ENCODE data around the gene NDRG2.
"Not testable (repeated sequence)": the region's sequence is repeated elsewhere in the genome, so short reads cannot be mapped to it uniquely, and the experiment has no call there.

NDRG2 gene

GRCh38 chr14:21033133-21033698 lies 8.4 kb upstream of the NDRG2 start:
- DNase-seq: no peak

GRCh38 chr14:21032326-21033132 lies 7.7 kb upstream of the NDRG2 start:
- DNase-seq: no peak

- DNase-seq: no peak
Observed at GRCh38 chr14:21030531-21030930, 5.7 kb upstream of the NDRG2 start.

- no peak for DNase-seq
Observed at GRCh38 chr14:21029917-21030316, 5.1 kb upstream of the NDRG2 start, which contains the start of gene TPPP2. TSS of gene TPPP2 (plus strand) at chr14:21030217. CDS start at chr14:21030582, 365 bp downstream.

- DNase-seq: peak; percentile 34
Observed at GRCh38 chr14:21026988-21027315, 2.1 kb upstream of the NDRG2 start.

GRCh38 chr14:21026274-21026987 lies 1.6 kb upstream of the NDRG2 start:
- no peak for DNase-seq

GRCh38 chr14:21025371-21026273 lies 761 bp upstream of the NDRG2 start:
- DNase-seq: no peak

GRCh38 chr14:21023817-21024584 lies 860 bp downstream of the NDRG2 start:
- no peak for DNase-seq

GRCh38 chr14:21023174-21023573 lies 1.7 kb downstream of the NDRG2 start:
- DNase-seq: no peak

GRCh38 chr14:21022686-21023085 lies 2.2 kb downstream of the NDRG2 start:
- no peak for DNase-seq

- DNase-seq: no peak
Observed at GRCh38 chr14:21020977-21021545, 3.8 kb downstream of the NDRG2 start.

GRCh38 chr14:21019366-21019765 lies 5.5 kb downstream of the NDRG2 start:
- DNase-seq: no peak

- no peak for DNase-seq
Observed at GRCh38 chr14:21018781-21019180, 6.1 kb downstream of the NDRG2 start.

- DNase-seq: no peak
Observed at GRCh38 chr14:21018286-21018685, 6.6 kb downstream of the NDRG2 start.

GRCh38 chr14:21017528-21018245 lies 7.2 kb downstream of the NDRG2 start:
- DNase-seq: no peak

GRCh38 chr14:21016413-21017190 lies 8.3 kb downstream of the NDRG2 start:
- peak; percentile 25 for DNase-seq

GRCh38 chr14:21015312-21015711 lies 9.5 kb downstream of the NDRG2 start:
- no peak for DNase-seq

- peak; percentile 90 for DNase-seq
Observed at GRCh38 chr14:21014761-21015190, 10.1 kb downstream of the NDRG2 start.

GRCh38 chr14:21011136-21011535 lies 13.7 kb downstream of the NDRG2 start:
- DNase-seq: no peak

GRCh38 chr14:21009721-21010120 lies 15.1 kb downstream of the NDRG2 start:
- DNase-seq: not testable (repeated sequence)
